K562 (cell line): ENCODE results near the gene WWOX. TPM values are rescaled to one million over a fixed set of nuclear protein-coding genes. Genes with fewer than 3 reads are reported as not detected.

Experiments used
- ATAC-seq: fragments of 200-7000 bp; cut with Tn5 transposase; 3 replicates; pipeline ENCODE4 v1.9.1; 2020; ENCODE audit warnings: moderate library complexity
- BruUV-seq: library from RNA; stranded (reverse); fragments of 400-500 nt; replicated peaks from 2 replicates; lab custom pipeline; 2021; lab: Mats Ljungman, UMichigan
- CTCF ChIA-PET: fragments of 300-600 bp; formaldehyde crosslinking; extraction: SDS; loops from one replicate; lab custom pipeline; 2021; ENCODE audit warnings: low intra/inter-chr PET ratio; lab: Yijun Ruan, JAX
- POLR2A ChIA-PET: fragments of 300-600, 350-650 bp; sonication (Branson Sonifier 250); formaldehyde crosslinking; extraction: SDS; loops from one replicate; lab custom pipeline; 2021; ENCODE audit warnings: antibody characterized with exemption, inconsistent platforms; lab: Yijun Ruan, JAX
- DNase-seq, 4 experiments: peaks; one replicate each; pipeline versions ENCODE4 v3.0.0 to v3.0.0-alpha.2; 2011 to 2018; ENCODE audit warnings: low spot score in 3 of 4, mixed read lengths in 3 of 4; ENCODE audit errors: extremely low read depth in 1 of 4
- FAIRE-seq: peaks from 2 replicates; lab custom pipeline; 2011; peaks lifted over from hg19 to GRCh38; lab: Jason Lieb, UNC
- H2AFZ ChIP-seq: 2 replicates; pipeline ENCODE4 v1.6.0; 2011; ENCODE audit warnings: low read depth, low read length, control low read depth, inconsistent platforms
- H3K27ac ChIP-seq: fragments of 200-600 bp; 3 replicates; pipeline ENCODE4 v1.8.0; 2011; ENCODE audit warnings: low read depth, mild to moderate bottlenecking, control low read depth, inconsistent platforms, low read length, moderate library complexity, mixed read lengths; ENCODE audit errors: extremely low read depth
- H3K27me3 ChIP-seq, 2 experiments: fragments of 300-600 bp in 1 of 2; 2 replicates in 1 of 2; 3 replicates in 1 of 2; pipeline versions ENCODE4 v1.6.0 to v1.8.0; 2011; ENCODE audit warnings: inconsistent platforms in 2 of 2, low read length in 2 of 2, mild to moderate bottlenecking in 1 of 2, mixed read lengths in 1 of 2, moderate library complexity in 1 of 2; ENCODE audit not compliant: control insufficient read depth in 2 of 2, insufficient read depth in 2 of 2
- H3K36me3 ChIP-seq: fragments of 300-600 bp; 3 replicates; pipeline ENCODE4 v1.8.0; 2011; ENCODE audit warnings: mild to moderate bottlenecking, low read length, inconsistent platforms; ENCODE audit not compliant: control insufficient read depth, insufficient read depth
- H3K4me1 ChIP-seq, 2 experiments: fragments of 200-600 bp in 1 of 2; replicated peaks in 1 of 2; 2 replicates in 1 of 2; 3 replicates in 1 of 2; pipeline versions ENCODE4 v1.5.1 to v1.8.0; 2011; ENCODE audit warnings: inconsistent platforms in 2 of 2, low read length in 2 of 2, mild to moderate bottlenecking in 1 of 2, mixed read lengths in 1 of 2, moderate library complexity in 1 of 2; ENCODE audit not compliant: control insufficient read depth in 2 of 2, insufficient read depth in 2 of 2
- H3K4me2 ChIP-seq: 2 replicates; pipeline ENCODE4 v1.6.1; 2011; ENCODE audit warnings: low read length, control low read depth, inconsistent platforms, mixed read lengths; ENCODE audit not compliant: insufficient read depth
- H3K4me3 ChIP-seq: fragments of 200-600 bp; sonication (generic), shearing (Covaris generic); 2 replicates; pipeline ENCODE4 v1.5.1; 2016; ENCODE audit warnings: control low read depth, inconsistent platforms
- H3K79me2 ChIP-seq: fragments of 200-600 bp; 3 replicates; pipeline ENCODE4 v1.8.0; 2011; ENCODE audit warnings: low read length, inconsistent platforms; ENCODE audit not compliant: control insufficient read depth, insufficient read depth
- H3K9ac ChIP-seq, 2 experiments: 2 replicates each; pipeline versions ENCODE4 v1.6.0 to v1.6.1; 2011; ENCODE audit warnings: low read depth in 2 of 2, low read length in 2 of 2, control low read depth in 1 of 2, inconsistent platforms in 1 of 2, mild to moderate bottlenecking in 1 of 2, mixed read lengths in 1 of 2; ENCODE audit not compliant: insufficient read depth in 1 of 2
- H3K9me1 ChIP-seq: one replicate; pipeline ENCODE4 v1.6.0; 2011; ENCODE audit warnings: inconsistent platforms, mild to moderate bottlenecking, low read length, moderate library complexity; ENCODE audit not compliant: control insufficient read depth, insufficient read depth
- H3K9me3 ChIP-seq: replicated peaks from 2 replicates; pipeline ENCODE4 v1.5.1; 2011; ENCODE audit warnings: low read depth, low read length, inconsistent platforms; ENCODE audit not compliant: control insufficient read depth, insufficient read depth
- H4K20me1 ChIP-seq: replicated peaks from 2 replicates; pipeline ENCODE4 v1.6.1; 2011; ENCODE audit warnings: low read length, inconsistent platforms, mixed read lengths; ENCODE audit not compliant: control insufficient read depth, insufficient read depth
- ASH1L ChIP-seq: fragments of 450-650 bp; IDR thresholded peaks from 2 replicates; pipeline ENCODE4 v1.6.1; 2018; ENCODE audit warnings: borderline replicate concordance, mild to moderate bottlenecking, low read depth; ENCODE audit not compliant: partially characterized antibody
- CBX2 ChIP-seq: fragments of 200-600 bp; sonication (generic); IDR thresholded peaks from one replicate; pipeline ENCODE4 v1.6.1; 2012; ENCODE audit warnings: mild to moderate bottlenecking, low read length, inconsistent platforms; ENCODE audit not compliant: insufficient read depth, poor library complexity, severe bottlenecking
- CHCHD3 ChIP-seq: fragments of 250-450 bp; sonication (Bioruptor Pico); IDR thresholded peaks from 2 replicates; pipeline ENCODE4 v2.1.2; 2022; ENCODE audit warnings: mild to moderate bottlenecking
- CXXC5 ChIP-seq: fragments of 250-450 bp; sonication (Bioruptor Pico); IDR thresholded peaks from 2 replicates; pipeline ENCODE4 v1.8.0; 2022; ENCODE audit warnings: inconsistent platforms, mild to moderate bottlenecking, moderate library complexity
- EWSR1 ChIP-seq: fragments of 450-650 bp; IDR thresholded peaks from 2 replicates; pipeline ENCODE4 v1.6.1; 2018; ENCODE audit warnings: borderline replicate concordance, mild to moderate bottlenecking, low read depth, moderate library complexity; ENCODE audit not compliant: partially characterized antibody
- HDAC6 ChIP-seq: IDR thresholded peaks from 2 replicates; pipeline ENCODE4 v1.6.1; 2012; ENCODE audit warnings: low read depth, mild to moderate bottlenecking, control low read depth, inconsistent platforms, low read length, moderate library complexity
- NFATC3 ChIP-seq: fragments of 450-650 bp; IDR thresholded peaks from 2 replicates; pipeline ENCODE4 v1.6.1; 2017; ENCODE audit warnings: mild to moderate bottlenecking
- NR2C2 ChIP-seq, 2 experiments: fragments of 200-800 bp in 1 of 2; sonication (Bioruptor generic) in 1 of 2; sonication (generic) in 1 of 2; formaldehyde crosslinking in 1 of 2; IDR thresholded peaks; 2 replicates each; pipeline versions ENCODE4 v1.6.1 to v1.8.0; 2016 to 2022; ENCODE audit warnings: mild to moderate bottlenecking in 1 of 2, missing compliant biosample characterization in 1 of 2, missing genetic modification characterization in 1 of 2, missing genetic modification reagents in 1 of 2
- RAD51 ChIP-seq: fragments of 450-650 bp; IDR thresholded peaks from 2 replicates; pipeline ENCODE4 v1.7.1; 2016; ENCODE audit warnings: low read depth, mild to moderate bottlenecking, borderline replicate concordance
- RBM14 ChIP-seq: fragments of 200-400 bp; formaldehyde crosslinking; IDR thresholded peaks from 2 replicates; pipeline ENCODE4 v1.6.1; 2018; ENCODE audit warnings: low read depth, mild to moderate bottlenecking, low read length, moderate library complexity, borderline replicate concordance; ENCODE audit not compliant: insufficient read depth
- SNIP1 ChIP-seq: fragments of 450-650 bp; IDR thresholded peaks from 2 replicates; pipeline ENCODE4 v1.7.1; 2017; ENCODE audit warnings: low read depth, mild to moderate bottlenecking
- ZNF140 ChIP-seq: fragments of 250-450 bp; sonication (Bioruptor Pico); IDR thresholded peaks from 2 replicates; pipeline ENCODE4 v1.8.0; 2021; ENCODE audit warnings: moderate library complexity, mild to moderate bottlenecking, inconsistent platforms
- ZNF224 ChIP-seq: sonication (generic); formaldehyde crosslinking; IDR thresholded peaks from 2 replicates; pipeline ENCODE4 v1.8.0; 2022; ENCODE audit warnings: mild to moderate bottlenecking, missing genetic modification reagents
- WGBS: fragments of 100-300 bp; shearing (Covaris generic); methylation state at CpG from one replicate; pipeline ENCODE4 v1.1.6; 2016; ENCODE audit warnings: low coverage, mixed read lengths; ENCODE audit not compliant: insufficient coverage; ENCODE audit errors: missing lambda C conversion rate; 5-methylcytosine and 5-hydroxymethylcytosine counted together
- in situ Hi-C: fragments of 300-500 bp; cut with MboI; formaldehyde crosslinking; loops from 4 replicates; pipeline ENCODE4 v1.15.0; 2018; ENCODE audit warnings: inconsistent platforms, mixed read lengths
- intact Hi-C: fragments of 100-400 bp; cut with micrococcal nuclease; formaldehyde crosslinking; loops from 2 replicates; pipeline ENCODE4 v1.14.2; 2022
- polyA plus RNA-seq, 8 experiments: library from polyadenylated mRNA; depleted of rRNA in 4 of 8; stranded (reverse) in 5 of 8; unstranded in 3 of 8; fragments of >200 nt; fragmentation: Nextera tagmentation in 2 of 8; fragmentation: Illumina TruSeq in 1 of 8; extraction: Ambion mirVana in 2 of 8; extraction: Trizol in 1 of 8; gene quantifications; 2 replicates each; pipeline versions ENCODE4 v1.2.1 to v1.2.3, GENCODE V29; 2011 to 2014; ENCODE audit warnings: inconsistent platforms in 1 of 8, missing spikeins in 1 of 8
- total RNA-seq, 7 experiments: library from RNA; depleted of rRNA in 6 of 7; stranded (reverse); fragments of >200 nt in 6 of 7; fragmentation: Illumina TruSeq in 2 of 7; extraction: Trizol in 2 of 7; gene quantifications; 2 replicates each; pipeline versions ENCODE4 v1.2.1 to v1.2.3, GENCODE V29; 2011 to 2021; ENCODE audit warnings: low replicate concordance in 1 of 7

The WWOX gene
- total and polyA plus RNA-seq, 9 of the 15 experiments (the other 6 are each of a cell fraction or from before 2014, with no cell fraction given) = 1.6 to 22.7 (median 8.1) TPM

DNA sequence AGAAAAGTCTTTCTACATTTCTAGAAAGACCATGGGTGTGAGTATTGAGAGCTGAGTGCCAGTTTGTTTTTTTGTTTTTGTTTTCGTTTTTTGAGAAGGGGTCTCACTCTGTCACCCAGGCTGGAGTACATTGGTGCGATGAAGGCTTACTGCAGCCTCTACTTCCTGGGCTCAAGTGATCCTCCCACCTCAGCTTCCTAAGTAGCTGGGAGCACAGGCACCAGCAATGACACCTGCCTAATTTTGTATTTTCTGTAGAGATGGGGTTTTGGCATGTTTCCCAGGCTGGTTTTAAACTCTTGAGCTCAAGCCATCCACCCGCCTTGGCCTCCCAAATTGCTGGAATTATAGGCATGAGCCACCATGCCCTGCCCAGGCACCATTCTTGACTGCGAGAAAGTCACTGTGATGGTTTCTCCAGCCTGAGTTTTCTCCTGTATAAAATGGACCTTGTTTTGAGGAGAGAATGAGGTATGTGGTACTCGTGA, 827.3 kb downstream of the WWOX start:
- Histone ChIP-seq H3K9ac (no peak overlapping the region), H3K79me2 (no peaks in the 10 kb centered on the region), H3K36me3 (no peaks in the 10 kb centered on the region), H4K20me1 (no peaks in the 10 kb centered on the region), H3K27ac (no peak overlapping the region), H3K9me3 (no peaks in the 10 kb centered on the region), H3K9me1 (no peaks in the 10 kb centered on the region), H3K4me3 (no peak overlapping the region), H3K4me1 (no peaks in the 10 kb centered on the region), H3K4me2 (no peak overlapping the region), H2AFZ (no peak overlapping the region), H3K27me3 (peaks cover 2 to 6% of the 10 kb centered on the region in 2 experiments; a peak in 1 of 5 replicates)
- in situ Hi-C loops (no loop called here), intact Hi-C loops (no loop called here)
- WGBS = 0% methylated on average over 5 of the region's 5 CpGs
- no peak for DNase-seq
- ChIA-PET CTCF (no interaction called here), POLR2A (interaction anchor here (0.6 kb wide), 1 partner anchor 479 kb away, joined by 4 read pairs; no protein-coding TSS in a partner anchor)
- BruUV-seq = no TSS peak
- no peak for ATAC-seq
- FAIRE-seq = no peak
- TF ChIP-seq EWSR1 (no peak), SNIP1 (no peak), CHCHD3 (no peak), CXXC5 (no peak), ASH1L (no peak), NR2C2 (CRISPR knock-in tag; IDR thresholded peaks at IDR 0.05) (no peak), NR2C2 (tag; IDR thresholded peaks at IDR 0.05) (no peak), HDAC6 (no peak), ZNF140 (CRISPR knock-in tag) (no peak), CBX2 (no peak), RAD51 (no peak), NFATC3 (no peak), RBM14 (no peak), ZNF224 (CRISPR knock-in tag) (no peak)
